ENCODE measurements around the gene CRYBA1.
A peak's percentile ranks its signal among the peaks of the same experiment; 100 is the strongest.
"Not testable (repeated sequence)": the region's sequence is repeated elsewhere in the genome, so short reads cannot be mapped to it uniquely, and the experiment has no call there.

The CRYBA1 gene, protein sequence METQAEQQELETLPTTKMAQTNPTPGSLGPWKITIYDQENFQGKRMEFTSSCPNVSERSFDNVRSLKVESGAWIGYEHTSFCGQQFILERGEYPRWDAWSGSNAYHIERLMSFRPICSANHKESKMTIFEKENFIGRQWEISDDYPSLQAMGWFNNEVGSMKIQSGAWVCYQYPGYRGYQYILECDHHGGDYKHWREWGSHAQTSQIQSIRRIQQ

GRCh38 chr17:29246628-29247027 lies at the start of gene CRYBA1:
Gene CRYBA1, plus strand, starts transcription at chr17:29246859. Its CDS starts 5 bp downstream, at chr17:29246864.
- DNase-seq, result no peak

DNA sequence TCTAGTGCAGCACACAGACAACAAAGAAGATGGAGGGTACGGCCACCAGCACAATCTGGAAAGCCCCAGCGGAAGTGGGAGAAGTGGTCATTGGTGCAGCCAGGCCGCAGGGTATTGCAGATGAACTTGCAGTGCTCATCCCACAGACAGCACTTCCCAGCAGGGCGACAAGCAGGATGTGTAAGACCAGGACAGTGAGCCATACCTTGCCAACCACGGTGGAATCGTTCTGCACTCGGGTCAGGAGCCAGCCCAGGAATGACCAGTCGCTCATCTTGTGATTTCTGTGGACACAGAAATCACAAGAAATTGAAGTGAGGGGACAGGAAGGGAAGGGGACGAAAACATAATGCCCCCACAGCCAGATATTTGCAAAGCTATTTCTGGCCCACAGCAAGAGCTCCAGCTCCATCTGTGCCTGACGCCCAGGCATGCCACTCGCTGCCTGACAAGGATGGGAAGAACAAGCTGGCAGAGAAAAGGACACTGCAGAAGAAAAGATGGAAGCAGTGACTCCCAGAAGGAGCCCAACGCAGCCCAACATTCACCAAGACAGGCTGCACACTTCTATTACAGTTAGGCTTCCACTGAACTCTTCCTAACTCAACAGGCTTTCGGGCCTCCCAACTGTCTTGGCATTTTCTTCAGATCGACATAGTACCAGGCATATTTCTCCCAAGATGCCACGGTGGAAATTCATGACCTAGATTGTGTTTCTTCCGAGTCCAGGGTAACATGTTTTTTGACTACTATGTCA lies 49.0 kb upstream of the CRYBA1 start:
- DNase-seq, result no peak

DNA sequence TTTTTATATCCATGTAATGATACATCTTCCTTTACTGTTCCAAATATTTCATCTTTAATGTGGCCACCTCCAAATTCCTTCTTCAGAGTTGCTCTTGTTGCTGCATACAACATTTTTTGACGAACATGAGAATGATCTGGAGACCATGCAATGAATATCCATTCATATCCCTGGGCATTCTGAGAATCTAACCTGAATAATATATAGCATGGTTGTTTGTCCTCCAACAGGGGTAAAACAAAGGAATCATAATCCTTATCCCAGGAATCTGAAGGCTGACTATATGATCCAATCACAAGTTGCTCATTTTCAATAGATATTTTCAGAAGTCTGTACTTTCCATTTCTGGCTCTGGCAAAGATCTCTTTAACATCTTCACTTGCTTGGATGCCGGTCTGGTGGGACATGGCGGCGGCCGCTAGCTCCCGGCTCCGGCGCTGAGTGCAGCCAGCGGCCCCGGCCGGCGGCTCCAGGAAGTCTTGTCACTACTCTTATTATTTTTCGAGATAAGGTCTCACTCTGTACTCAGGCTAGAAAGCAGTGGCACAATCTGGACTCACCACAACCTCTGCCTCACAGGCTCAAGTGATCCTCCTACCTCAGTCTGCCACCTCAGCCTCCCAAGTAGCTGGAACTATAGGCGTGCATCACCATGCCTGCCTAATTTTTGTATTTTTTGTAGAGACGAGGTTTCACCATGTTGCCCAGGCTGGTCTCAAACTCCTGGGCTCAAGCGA lies 42.4 kb upstream of the CRYBA1 start:
- not testable (repeated sequence) for DNase-seq

GRCh38 chr17:29205047-29205446 lies 41.6 kb upstream of the CRYBA1 start:
- no peak for DNase-seq

GRCh38 chr17:29207975-29208374 lies 38.7 kb upstream of the CRYBA1 start:
- DNase-seq, result no peak

DNA sequence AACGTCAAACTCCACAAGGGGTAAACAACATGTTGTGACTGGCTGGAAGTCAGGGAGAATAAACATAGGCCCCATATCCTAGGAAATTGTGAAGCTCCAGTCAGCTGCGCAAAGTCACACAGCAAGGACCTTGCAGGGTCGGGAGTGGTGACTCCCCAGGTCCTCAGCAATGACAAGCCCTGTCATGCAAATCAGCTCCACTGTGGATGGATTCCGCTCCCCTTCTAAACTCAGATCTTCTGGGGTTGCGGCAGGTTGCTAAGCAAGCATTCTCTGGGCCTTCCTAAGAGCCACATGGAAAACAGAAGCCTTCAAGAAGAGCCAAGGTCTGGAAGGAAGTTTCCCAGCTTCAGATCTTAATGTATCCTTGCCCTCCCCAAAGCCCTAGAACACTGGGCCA lies 37.6 kb upstream of the CRYBA1 start:
- no peak for DNase-seq

DNA sequence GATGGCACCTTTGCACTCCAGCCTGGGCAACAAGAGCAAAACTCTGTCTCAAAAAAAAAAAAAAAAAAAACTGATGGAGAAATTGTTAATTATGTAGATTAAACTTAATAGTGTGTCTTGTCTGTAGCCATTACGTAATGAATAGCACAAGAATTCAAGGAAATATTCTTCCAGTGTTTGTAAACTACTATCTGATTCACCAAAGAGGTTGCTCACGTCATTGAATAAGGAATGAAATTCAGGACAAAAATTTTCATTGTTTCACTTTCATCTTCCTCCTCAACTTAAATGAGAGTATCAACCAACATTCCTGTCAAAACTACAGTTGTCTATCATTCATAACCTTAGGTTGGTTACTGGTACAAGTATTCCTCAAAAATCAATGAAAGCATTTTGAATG lies 35.8 kb upstream of the CRYBA1 start:
- no peak for DNase-seq

DNA sequence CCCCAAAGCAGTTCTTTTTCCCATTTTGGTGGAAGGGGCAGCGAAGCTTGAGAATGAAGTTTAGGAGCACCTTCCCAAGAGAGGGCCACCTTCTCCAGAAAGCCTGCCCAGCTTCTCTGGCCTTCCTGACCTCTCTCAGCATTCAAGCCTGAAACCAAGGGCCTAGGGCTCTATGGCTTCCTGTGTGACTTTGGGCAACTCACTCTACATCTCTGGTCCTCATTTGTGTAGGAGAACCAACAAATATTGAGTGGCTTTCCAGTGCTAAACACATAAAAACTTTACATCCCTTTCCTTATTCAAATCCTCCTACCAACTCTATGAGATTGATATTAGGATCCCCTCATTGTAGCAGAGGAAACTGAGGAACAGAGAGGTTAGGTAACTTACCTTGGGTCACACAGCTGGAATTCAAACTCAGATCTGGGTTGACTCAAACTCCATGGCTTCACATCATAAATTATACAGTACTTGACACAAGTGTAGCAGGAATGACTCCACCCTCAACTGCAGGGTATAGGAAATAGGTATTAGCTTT lies 34.5 kb upstream of the CRYBA1 start:
- no peak for DNase-seq

DNA sequence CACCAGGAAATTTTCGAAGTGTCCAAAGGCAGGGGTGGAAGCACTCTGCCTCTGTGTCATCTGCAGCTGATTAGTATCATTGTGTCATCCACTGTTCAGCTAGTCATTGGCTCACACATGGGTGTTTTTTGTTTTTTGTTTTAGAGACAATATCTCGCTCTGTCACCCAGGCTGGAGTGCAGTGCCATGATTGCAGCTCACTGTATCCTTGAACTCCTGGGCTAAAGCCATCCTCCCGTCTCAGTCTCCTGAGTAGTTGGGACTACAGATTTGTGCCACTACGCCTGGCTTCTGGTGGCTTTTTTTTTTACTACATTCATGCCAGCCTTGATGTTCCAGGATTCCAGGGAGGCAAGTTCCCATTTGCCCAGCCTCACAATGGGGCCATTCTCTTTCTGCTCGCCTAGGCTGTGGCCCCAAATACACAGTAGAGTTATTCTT lies 34.0 kb upstream of the CRYBA1 start:
- peak; percentile 19 for DNase-seq

GRCh38 chr17:29214215-29215146 lies 32.2 kb upstream of the CRYBA1 start:
- DNase-seq, result peak; percentile 3

GRCh38 chr17:29215174-29215573 lies 31.5 kb upstream of the CRYBA1 start:
- no peak for DNase-seq

DNA sequence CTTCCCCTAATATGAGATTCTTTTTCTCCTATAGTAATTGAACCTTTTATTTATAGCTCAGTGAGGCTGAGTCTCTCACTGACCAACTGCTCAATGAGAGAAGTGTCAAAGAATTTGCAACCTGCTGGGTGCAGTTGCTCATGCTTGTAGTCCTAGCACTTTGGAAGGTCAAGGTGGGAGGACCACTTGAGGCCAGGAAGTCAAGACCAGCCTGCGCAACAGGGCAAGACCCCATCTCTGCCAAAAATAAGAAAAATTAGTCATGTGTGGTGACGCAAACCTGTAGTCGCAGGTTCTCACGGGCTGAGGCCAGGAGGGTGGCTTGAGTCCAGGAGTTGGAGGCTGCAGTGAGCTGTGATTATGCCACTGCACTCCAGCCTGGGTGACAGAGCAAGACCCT lies 30.9 kb upstream of the CRYBA1 start:
- DNase-seq, result peak; percentile 21

DNA sequence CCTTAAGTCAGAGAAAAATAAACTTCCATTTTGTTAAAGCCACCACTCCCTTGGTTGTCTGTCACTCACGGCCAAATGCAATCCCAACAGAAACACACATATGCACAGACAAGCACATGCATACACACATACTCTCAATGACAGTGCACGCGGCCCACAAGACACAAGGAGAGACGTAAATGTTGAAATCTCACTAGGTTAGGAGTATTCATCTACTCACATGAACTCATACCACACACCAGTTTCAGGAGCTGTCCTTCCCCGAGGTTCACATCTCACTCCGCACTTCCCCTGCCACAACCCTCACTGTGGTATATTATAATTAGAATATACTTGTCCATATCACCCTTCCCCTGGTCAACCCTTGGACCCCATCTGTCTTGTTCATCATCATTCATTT lies 30.5 kb upstream of the CRYBA1 start:
- no peak for DNase-seq

GRCh38 chr17:29216856-29217255 lies 29.8 kb upstream of the CRYBA1 start:
- no peak for DNase-seq

DNA sequence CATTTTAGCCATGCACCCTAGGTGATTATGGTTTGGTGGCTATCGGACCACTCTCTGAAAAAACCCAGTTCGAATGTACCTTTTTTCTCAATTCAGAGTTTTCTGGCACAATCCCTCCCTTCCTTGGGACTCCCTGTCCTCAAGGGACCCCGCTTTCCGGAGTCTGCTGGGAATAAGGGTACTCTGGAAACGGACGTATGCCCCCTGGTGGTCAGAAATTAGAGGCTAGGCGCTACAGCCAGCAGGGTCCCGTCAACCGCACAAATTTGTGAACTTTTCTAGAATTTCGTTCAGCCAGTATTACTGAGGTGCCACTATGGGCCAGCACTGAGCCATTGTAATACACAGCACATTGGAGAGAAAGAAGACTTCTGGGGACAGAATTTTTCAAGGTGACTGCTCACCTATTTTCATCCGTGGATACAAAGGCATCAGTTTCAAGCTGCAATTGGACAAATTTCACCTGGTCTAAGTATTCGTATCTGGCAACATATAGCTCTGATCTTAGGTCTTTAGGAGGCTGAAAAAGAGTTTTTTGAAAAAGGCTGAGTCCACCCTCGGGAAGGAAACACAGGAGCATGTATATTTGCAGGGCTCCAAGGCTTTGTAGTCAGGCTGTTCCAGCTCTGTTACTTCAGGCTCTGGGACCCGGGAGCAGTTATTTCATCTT lies 27.1 kb upstream of the CRYBA1 start:
- peak; percentile 81 for DNase-seq

DNA sequence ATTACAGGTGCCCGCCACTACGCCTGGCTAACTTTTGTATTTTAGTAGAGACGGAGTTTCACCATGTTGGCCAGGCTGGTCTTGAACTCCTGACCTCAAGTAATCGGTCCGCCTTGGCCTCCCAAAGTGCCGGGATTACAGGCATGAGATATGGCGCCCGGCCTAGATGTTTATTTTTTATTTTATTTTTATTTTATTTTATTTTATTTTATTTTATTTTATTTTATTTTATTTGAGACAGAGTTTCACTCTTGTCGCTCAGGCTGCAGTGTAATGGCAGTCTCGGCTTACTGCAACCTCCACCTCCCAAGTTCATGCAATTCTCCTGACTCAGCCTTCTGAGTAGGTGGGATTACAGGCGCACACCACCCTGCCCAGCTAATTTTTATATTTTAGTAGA lies 25.3 kb upstream of the CRYBA1 start:
- not testable (repeated sequence) for DNase-seq

- DNase-seq, result no peak
Observed at GRCh38 chr17:29225396-29225795, 21.3 kb upstream of the CRYBA1 start.

DNA sequence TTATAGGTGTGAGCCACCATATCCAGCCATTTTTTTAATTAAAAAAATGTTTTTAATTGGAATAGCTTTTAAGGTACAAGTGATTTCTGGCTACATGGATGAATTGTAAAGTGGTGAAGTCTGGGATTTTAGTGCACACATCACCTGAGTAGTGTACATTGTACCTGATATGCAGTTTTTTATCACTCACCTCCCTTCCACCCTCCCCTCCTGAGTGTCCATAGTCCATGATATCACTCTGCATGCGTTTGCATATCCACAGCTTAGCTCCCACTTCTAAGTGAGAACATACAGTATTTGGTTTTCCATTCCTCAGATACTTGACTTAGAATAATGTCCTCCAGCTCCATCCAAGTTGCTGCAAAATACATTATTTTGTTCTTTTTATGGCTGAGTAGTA lies 13.4 kb upstream of the CRYBA1 start:
- no peak for DNase-seq

DNA sequence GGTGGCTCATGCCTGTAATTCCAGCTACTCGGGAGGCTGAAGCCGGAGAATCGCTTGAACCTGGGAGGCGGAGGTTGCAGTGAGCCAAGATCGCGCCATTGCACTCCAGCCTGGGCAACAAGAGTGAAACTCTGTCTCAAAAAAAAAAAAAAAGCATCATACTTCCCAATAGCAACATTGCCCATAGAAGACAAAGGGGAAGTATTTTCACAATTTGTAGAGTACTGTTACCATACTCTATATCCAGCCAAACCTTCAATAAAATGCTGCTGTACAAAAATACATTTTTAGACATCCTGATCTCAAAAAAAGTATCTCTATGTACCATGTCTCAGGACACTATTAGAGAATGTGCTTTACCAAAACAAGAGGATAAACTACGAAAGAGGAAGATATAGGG lies 11.7 kb upstream of the CRYBA1 start:
- not testable (repeated sequence) for DNase-seq

GRCh38 chr17:29235904-29236303 lies 10.8 kb upstream of the CRYBA1 start:
- no peak for DNase-seq

- DNase-seq, result peak; percentile 70
Observed at GRCh38 chr17:29237476-29238132, 9.1 kb upstream of the CRYBA1 start.

All from fibroblast of skin of right biceps (primary cell).